Activated naive CD8-positive, alpha-beta T cell treated with anti-CD3 and anti-CD28 coated beads, Interleukin-2, amount 50 U/mL, for 24 hours (primary cell): ENCODE results near the gene ETS2.
A peak's percentile ranks its signal among the peaks of the same experiment; 100 is the strongest.

Source experiments
- ATAC-seq: fragments of 150-1000 bp; cut with Tn5 transposase; one replicate; pipeline ENCODE4 v1.10.0; 2021
- DNase-seq: peaks from one replicate; pipeline ENCODE4 v3.0.0; 2021
- H3K27ac Mint-ChIP-seq: one replicate; pipeline ENCODE4 v1.8.0; 2021; ENCODE audit warnings: mild to moderate bottlenecking, mixed read lengths
- H3K27me3 Mint-ChIP-seq: one replicate; pipeline ENCODE4 v1.8.0; 2021; ENCODE audit warnings: mixed read lengths
- H3K36me3 Mint-ChIP-seq: one replicate; pipeline ENCODE4 v1.8.0; 2021; ENCODE audit warnings: low read depth, mixed read lengths
- H3K4me1 Mint-ChIP-seq: one replicate; pipeline ENCODE4 v1.8.0; 2021; ENCODE audit warnings: mixed read lengths
- H3K4me3 Mint-ChIP-seq: one replicate; pipeline ENCODE4 v1.8.0; 2021; ENCODE audit warnings: mild to moderate bottlenecking, moderate library complexity, mixed read lengths
- H3K9me3 Mint-ChIP-seq: one replicate; pipeline ENCODE4 v1.8.0; 2021; ENCODE audit warnings: mixed read lengths

ETS2 gene

GRCh38 chr21:38813547-38813946, 7.8 kb downstream of the ETS2 start:
- Mint-ChIP-seq H3K36me3 (peaks cover 79% of the 10 kb centered on the region), H3K27me3 (no peaks in the 10 kb centered on the region), H3K9me3 (no peaks in the 10 kb centered on the region), H3K4me3 (no peak overlapping the region), H3K27ac (no peak overlapping the region), H3K4me1 (peaks cover 28% of the 10 kb centered on the region)
- DNase-seq: no peak
- no peak for ATAC-seq

DNA sequence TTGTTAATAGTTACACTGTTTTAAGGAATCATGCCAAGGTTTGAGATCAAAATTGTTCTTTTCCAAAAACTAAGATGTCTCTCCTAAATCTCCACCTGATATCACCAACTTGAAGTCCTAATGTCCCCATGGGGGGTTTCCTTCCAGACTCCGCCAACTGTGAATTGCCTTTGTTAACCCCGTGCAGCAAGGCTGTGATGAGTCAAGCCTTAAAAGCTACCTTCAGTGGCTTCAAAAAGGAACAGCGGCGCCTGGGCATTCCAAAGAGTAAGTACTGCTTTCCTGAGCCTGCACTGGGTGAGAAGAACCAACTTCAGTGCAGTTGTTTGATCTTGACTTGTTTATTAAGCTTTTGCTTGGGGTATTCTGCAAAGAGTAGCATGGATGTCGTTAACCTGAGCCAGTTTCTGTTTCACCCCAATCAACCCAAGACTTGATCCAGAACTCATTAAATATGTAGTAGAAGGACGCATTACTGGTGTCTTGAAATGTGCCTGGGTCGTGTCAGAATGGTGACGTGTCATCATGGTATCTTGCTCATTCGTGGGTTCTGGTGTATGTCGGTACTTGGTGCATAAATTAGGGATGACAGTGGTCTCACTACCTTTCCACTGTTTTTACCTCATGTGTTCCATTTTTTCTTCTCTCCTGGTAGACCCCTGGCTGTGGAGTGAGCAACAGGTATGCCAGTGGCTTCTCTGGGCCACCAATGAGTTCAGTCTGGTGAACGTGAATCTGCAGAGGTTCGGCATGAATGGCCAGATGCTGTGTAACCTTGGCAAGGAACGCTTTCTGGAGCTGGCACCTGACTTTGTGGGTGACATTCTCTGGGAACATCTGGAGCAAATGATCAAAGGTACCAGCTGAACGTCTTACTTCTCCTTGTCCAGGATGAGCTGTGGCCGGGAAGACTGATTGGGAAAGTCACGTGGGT, 8.7 kb downstream of the ETS2 start:
- no peaks in the 10 kb centered on the region for H3K9me3 Mint-ChIP-seq
- ATAC-seq (no peak), DNase-seq (no peak)
- H3K4me3 Mint-ChIP-seq: no peak overlapping the region
- peaks cover 23% of the 10 kb centered on the region for H3K4me1 Mint-ChIP-seq
- H3K27ac Mint-ChIP-seq: no peak overlapping the region
- peaks cover 83% of the 10 kb centered on the region for H3K36me3 Mint-ChIP-seq
- no peaks in the 10 kb centered on the region for H3K27me3 Mint-ChIP-seq

GRCh38 chr21:38815060-38815405, 9.3 kb downstream of the ETS2 start:
- Mint-ChIP-seq H3K36me3 (peaks cover 84% of the 10 kb centered on the region), H3K27ac (no peak overlapping the region), H3K9me3 (no peaks in the 10 kb centered on the region), H3K4me3 (no peak overlapping the region), H3K27me3 (no peaks in the 10 kb centered on the region), H3K4me1 (peaks cover 19% of the 10 kb centered on the region)
- ATAC-seq (peak; percentile 41), DNase-seq (no peak)

GRCh38 chr21:38816400-38816977, 10.8 kb downstream of the ETS2 start:
- H3K36me3 Mint-ChIP-seq: peaks cover 84% of the 10 kb centered on the region
- H3K4me1 Mint-ChIP-seq: peaks cover 5% of the 10 kb centered on the region
- no peak overlapping the region for H3K4me3 Mint-ChIP-seq
- H3K27me3 Mint-ChIP-seq: no peaks in the 10 kb centered on the region
- no peaks in the 10 kb centered on the region for H3K9me3 Mint-ChIP-seq
- H3K27ac Mint-ChIP-seq: no peak overlapping the region
- no peak for ATAC-seq
- no peak for DNase-seq

- H3K4me1 Mint-ChIP-seq: peaks cover 2% of the 10 kb centered on the region
- H3K36me3 Mint-ChIP-seq: peaks cover 86% of the 10 kb centered on the region
- DNase-seq: no peak
- no peak overlapping the region for H3K4me3 Mint-ChIP-seq
- no peak overlapping the region for H3K27ac Mint-ChIP-seq
- no peak for ATAC-seq
- no peaks in the 10 kb centered on the region for H3K27me3 Mint-ChIP-seq
- H3K9me3 Mint-ChIP-seq: no peaks in the 10 kb centered on the region
Observed at GRCh38 chr21:38817371-38818324, 11.9 kb downstream of the ETS2 start.

DNA sequence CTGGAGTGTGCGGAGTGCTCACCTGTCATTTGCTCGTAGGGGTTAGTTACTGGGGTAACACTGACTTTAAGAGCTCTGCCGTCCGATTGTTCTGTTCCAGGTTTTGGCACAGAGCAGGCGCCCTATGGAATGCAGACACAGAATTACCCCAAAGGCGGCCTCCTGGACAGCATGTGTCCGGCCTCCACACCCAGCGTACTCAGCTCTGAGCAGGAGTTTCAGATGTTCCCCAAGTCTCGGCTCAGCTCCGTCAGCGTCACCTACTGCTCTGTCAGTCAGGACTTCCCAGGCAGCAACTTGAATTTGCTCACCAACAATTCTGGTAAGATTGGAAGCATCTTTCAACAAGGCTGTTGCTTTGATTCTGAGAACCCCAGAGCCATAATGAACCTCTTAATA, 12.6 kb downstream of the ETS2 start:
- Mint-ChIP-seq H3K27ac (no peak overlapping the region), H3K27me3 (no peaks in the 10 kb centered on the region), H3K4me1 (peaks cover 2% of the 10 kb centered on the region), H3K4me3 (no peak overlapping the region), H3K36me3 (peaks cover 85% of the 10 kb centered on the region), H3K9me3 (no peaks in the 10 kb centered on the region)
- DNase-seq (no peak), ATAC-seq (no peak)

DNA sequence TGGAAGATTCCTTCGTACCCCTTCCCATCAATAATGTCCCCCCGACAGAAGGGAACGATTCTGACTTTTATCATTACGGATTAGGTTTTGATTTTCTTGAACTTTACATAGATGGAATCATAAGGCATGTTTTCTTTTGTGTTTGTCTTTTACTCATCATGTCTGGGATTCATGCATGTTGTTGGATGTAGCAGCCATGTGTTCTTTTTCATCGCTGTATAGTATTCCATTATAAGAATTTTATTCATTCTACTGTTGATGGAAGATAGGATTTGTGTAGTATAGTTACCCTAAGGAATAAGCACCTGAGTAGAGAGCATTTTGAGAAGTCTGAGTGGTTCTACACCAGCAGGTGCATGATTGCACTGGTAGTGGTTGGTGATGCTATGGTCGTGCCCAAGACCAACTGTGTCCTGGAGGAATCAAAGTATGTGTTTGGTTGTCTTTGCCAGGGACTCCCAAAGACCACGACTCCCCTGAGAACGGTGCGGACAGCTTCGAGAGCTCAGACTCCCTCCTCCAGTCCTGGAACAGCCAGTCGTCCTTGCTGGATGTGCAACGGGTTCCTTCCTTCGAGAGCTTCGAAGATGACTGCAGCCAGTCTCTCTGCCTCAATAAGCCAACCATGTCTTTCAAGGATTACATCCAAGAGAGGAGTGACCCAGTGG, 13.5 kb downstream of the ETS2 start:
- ATAC-seq: no peak
- peaks cover 88% of the 10 kb centered on the region for H3K36me3 Mint-ChIP-seq

DNA sequence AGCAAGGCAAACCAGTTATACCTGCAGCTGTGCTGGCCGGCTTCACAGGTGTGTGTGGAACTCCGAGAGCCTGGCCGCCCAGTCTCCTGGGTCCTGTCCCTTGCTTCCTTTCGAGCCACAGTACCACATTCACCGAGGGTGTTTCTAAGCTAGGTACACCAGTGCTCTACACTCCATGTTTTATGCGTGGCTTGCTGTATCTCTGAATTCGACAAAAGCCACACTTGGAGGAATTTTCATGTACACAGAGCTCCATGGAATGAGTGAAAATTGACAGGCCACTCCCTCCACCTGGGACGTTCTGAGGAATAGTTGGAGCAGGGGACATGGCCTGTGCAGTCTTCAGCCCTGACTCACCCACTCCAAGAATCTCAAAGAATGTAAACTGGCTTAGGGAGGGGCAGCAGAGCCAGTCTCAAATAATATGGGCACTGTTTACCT, 14.0 kb downstream of the ETS2 start:
- Mint-ChIP-seq H3K36me3 (peaks cover 87% of the 10 kb centered on the region), H3K9me3 (no peaks in the 10 kb centered on the region)
- ATAC-seq: no peak

More for the DNA sequence above, 13.5 kb downstream of the ETS2 start:
- Mint-ChIP-seq H3K27ac (no peak overlapping the region), H3K4me3 (no peak overlapping the region), H3K27me3 (no peaks in the 10 kb centered on the region), H3K4me1 (peaks cover 2% of the 10 kb centered on the region), H3K9me3 (no peaks in the 10 kb centered on the region)
- DNase-seq: no peak

DNA sequence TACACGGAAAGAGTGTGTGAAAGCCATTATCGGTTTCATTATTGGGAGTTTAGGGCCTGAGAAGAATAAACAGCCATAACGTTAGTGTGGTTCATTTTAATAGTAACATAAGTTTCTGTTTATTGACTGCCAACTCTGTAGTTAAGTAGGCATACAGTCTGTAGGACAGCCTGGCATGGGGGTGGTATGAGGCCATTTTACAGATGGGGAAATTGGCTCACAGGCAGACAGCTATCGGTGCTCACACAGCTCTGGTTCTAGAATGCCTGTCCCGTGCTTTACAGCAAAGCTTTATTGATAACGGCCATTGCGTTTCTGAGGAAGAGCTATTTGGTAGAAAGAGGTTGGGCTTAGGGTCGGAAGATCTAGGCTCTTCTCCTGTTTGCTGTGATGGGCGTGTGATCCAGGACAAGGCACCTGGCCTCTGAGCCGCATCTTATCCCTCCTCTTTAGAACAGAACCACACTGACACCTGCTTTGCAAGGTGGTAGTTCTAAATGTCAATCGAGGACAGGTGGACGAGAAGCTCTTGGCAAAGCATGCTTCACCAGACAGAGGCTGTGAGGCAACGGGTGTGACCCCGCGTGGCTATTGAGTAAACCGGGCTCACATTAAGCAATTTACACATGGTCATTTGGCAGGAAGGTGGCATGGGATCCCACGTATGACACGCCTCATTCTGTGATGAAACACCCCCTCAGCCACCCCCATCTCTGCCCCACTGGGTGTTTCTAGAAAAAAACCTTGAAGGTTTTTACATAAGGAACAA, 14.9 kb downstream of the ETS2 start:
- Mint-ChIP-seq H3K27me3 (no peaks in the 10 kb centered on the region), H3K4me1 (peaks cover 2% of the 10 kb centered on the region), H3K4me3 (no peak overlapping the region), H3K36me3 (peaks cover 80% of the 10 kb centered on the region), H3K9me3 (no peaks in the 10 kb centered on the region), H3K27ac (no peak overlapping the region)
- no peak for DNase-seq
- ATAC-seq: no peak

More for the DNA sequence above, 14.0 kb downstream of the ETS2 start:
- Mint-ChIP-seq H3K27me3 (no peaks in the 10 kb centered on the region), H3K4me3 (no peak overlapping the region), H3K4me1 (peaks cover 2% of the 10 kb centered on the region), H3K27ac (no peak overlapping the region)
- DNase-seq: no peak

GRCh38 chr21:38821248-38821647, 15.5 kb downstream of the ETS2 start:
- peaks cover 77% of the 10 kb centered on the region for H3K36me3 Mint-ChIP-seq
- H3K9me3 Mint-ChIP-seq: no peaks in the 10 kb centered on the region
- no peaks in the 10 kb centered on the region for H3K27me3 Mint-ChIP-seq

DNA sequence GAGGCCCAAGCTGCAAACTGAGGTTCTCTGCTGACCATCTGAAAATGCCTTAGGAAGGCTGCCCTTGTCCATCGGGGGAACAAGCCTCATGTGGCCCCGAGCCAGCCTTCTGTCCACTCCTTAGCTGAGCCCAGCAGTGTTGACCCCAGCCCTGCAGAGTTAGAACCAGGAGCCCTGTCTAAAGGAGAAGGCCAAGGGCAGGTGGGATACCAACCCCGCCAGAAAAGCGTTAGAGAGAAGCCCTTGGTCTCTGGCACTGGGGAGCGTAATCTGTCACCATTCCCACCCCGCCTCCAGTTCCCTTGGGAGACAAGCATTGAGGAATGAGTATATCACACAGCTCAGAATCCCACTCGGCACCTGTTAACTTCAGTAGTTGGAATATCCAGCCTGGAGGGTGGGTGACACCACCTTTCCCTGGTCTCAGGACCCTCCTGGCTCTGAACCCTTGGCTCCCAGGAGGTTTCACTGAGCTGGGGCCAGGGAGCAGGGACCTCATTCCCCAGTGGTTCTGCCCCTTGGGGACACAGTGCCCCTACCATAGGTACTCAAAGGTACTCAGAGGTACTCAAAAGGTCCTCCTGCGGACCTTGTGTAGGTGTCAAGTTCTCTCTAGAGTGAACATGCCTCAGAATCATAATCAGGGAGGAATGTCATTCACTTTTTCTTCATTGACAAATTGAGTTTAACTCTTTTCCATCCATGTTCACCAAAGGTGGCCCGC, 16.4 kb downstream of the ETS2 start:
- peaks cover 70% of the 10 kb centered on the region for H3K36me3 Mint-ChIP-seq
- no peak for ATAC-seq

More at GRCh38 chr21:38821248-38821647, 15.5 kb downstream of the ETS2 start:
- Mint-ChIP-seq H3K4me1 (peaks cover 2% of the 10 kb centered on the region), H3K27ac (no peak overlapping the region), H3K4me3 (no peak overlapping the region)
- ATAC-seq (no peak), DNase-seq (no peak)

DNA sequence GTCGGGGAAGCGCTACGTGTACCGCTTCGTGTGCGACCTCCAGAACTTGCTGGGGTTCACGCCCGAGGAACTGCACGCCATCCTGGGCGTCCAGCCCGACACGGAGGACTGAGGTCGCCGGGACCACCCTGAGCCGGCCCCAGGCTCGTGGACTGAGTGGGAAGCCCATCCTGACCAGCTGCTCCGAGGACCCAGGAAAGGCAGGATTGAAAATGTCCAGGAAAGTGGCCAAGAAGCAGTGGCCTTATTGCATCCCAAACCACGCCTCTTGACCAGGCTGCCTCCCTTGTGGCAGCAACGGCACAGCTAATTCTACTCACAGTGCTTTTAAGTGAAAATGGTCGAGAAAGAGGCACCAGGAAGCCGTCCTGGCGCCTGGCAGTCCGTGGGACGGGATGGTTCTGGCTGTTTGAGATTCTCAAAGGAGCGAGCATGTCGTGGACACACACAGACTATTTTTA, 17.1 kb downstream of the ETS2 start:
- Mint-ChIP-seq H3K27ac (no peak overlapping the region), H3K4me1 (no peaks in the 10 kb centered on the region), H3K36me3 (peaks cover 63% of the 10 kb centered on the region), H3K27me3 (no peaks in the 10 kb centered on the region), H3K9me3 (no peaks in the 10 kb centered on the region), H3K4me3 (no peak overlapping the region)
- DNase-seq (no peak), ATAC-seq (no peak)

More for the DNA sequence above, 16.4 kb downstream of the ETS2 start:
- Mint-ChIP-seq H3K4me1 (no peaks in the 10 kb centered on the region), H3K4me3 (no peak overlapping the region), H3K27ac (no peak overlapping the region), H3K9me3 (no peaks in the 10 kb centered on the region), H3K27me3 (no peaks in the 10 kb centered on the region)
- no peak for DNase-seq

DNA sequence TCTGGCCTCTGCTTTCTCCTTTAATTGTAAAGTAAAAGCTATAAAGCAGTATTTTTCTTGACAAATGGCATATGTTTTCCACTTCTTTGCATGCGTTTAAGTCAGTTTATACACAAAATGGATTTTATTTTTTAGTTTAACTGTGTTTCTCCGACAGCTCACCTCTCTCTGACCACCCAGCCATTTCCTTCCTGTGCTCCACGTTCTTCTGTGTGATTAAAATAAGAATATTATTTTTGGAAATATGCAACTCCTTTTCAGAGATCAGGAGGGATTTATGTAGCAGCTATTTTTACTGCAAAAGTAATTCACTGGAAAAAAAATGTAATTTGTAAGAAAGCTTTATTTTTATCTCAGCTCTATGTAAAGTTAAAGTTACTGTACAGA, 18.0 kb downstream of the ETS2 start:
- Mint-ChIP-seq H3K4me3 (no peak overlapping the region), H3K27ac (no peak overlapping the region), H3K27me3 (no peaks in the 10 kb centered on the region), H3K9me3 (no peaks in the 10 kb centered on the region), H3K4me1 (no peaks in the 10 kb centered on the region), H3K36me3 (peaks cover 54% of the 10 kb centered on the region)
- DNase-seq (no peak), ATAC-seq (no peak)
